ENCODE measurements around the gene H6PD.

DNA sequence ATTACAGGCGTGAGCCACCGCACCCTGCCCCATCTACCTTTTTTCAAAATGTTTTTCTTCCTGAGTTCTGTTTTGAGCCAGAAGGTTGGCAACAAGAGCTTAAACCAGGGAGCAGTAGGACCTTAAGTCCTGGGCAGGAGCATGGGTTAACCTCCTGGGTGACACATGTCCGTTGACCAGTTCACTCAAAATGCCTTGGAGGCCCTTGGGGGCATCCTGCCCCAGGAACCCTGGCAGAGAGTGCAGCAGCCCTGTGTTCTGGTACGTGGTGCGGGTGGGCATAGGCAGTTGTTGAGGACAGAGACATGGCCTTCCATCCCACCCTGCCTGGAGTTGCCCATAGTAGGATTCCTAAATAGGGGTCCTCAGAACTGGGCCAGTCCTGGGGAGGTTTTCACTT is 11.6 kb downstream of the H6PD start:
- TF ChIP-seq, protein P1, sequence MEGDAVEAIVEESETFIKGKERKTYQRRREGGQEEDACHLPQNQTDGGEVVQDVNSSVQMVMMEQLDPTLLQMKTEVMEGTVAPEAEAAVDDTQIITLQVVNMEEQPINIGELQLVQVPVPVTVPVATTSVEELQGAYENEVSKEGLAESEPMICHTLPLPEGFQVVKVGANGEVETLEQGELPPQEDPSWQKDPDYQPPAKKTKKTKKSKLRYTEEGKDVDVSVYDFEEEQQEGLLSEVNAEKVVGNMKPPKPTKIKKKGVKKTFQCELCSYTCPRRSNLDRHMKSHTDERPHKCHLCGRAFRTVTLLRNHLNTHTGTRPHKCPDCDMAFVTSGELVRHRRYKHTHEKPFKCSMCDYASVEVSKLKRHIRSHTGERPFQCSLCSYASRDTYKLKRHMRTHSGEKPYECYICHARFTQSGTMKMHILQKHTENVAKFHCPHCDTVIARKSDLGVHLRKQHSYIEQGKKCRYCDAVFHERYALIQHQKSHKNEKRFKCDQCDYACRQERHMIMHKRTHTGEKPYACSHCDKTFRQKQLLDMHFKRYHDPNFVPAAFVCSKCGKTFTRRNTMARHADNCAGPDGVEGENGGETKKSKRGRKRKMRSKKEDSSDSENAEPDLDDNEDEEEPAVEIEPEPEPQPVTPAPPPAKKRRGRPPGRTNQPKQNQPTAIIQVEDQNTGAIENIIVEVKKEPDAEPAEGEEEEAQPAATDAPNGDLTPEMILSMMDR (IDR thresholded peaks at IDR 0.05; ENCODE audit: insufficient read depth, low read length): no peak
- TF ChIP-seq POLR2AphosphoS5 (IDR thresholded peaks at IDR 0.05; ENCODE audit: low read depth): no peak
- TF ChIP-seq, protein P2, sequence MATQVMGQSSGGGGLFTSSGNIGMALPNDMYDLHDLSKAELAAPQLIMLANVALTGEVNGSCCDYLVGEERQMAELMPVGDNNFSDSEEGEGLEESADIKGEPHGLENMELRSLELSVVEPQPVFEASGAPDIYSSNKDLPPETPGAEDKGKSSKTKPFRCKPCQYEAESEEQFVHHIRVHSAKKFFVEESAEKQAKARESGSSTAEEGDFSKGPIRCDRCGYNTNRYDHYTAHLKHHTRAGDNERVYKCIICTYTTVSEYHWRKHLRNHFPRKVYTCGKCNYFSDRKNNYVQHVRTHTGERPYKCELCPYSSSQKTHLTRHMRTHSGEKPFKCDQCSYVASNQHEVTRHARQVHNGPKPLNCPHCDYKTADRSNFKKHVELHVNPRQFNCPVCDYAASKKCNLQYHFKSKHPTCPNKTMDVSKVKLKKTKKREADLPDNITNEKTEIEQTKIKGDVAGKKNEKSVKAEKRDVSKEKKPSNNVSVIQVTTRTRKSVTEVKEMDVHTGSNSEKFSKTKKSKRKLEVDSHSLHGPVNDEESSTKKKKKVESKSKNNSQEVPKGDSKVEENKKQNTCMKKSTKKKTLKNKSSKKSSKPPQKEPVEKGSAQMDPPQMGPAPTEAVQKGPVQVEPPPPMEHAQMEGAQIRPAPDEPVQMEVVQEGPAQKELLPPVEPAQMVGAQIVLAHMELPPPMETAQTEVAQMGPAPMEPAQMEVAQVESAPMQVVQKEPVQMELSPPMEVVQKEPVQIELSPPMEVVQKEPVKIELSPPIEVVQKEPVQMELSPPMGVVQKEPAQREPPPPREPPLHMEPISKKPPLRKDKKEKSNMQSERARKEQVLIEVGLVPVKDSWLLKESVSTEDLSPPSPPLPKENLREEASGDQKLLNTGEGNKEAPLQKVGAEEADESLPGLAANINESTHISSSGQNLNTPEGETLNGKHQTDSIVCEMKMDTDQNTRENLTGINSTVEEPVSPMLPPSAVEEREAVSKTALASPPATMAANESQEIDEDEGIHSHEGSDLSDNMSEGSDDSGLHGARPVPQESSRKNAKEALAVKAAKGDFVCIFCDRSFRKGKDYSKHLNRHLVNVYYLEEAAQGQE (IDR thresholded peaks at IDR 0.05; ENCODE audit: insufficient replicate concordance, low read depth): no peak
